Ectodermal cell (in vitro differentiated cells): ENCODE data around the gene TBX18.

Source experiments
- H3K27ac ChIP-seq: 2 replicates; pipeline ENCODE4 v1.7.0; 2013; ENCODE audit warnings: mild to moderate bottlenecking, low read depth, low read length; ENCODE audit not compliant: insufficient read depth, poor library complexity, severe bottlenecking
- H3K27me3 ChIP-seq: 2 replicates; pipeline ENCODE4 v1.7.0; 2013; ENCODE audit warnings: mild to moderate bottlenecking, low read length; ENCODE audit not compliant: insufficient read depth, control insufficient read depth, poor library complexity, severe bottlenecking
- H3K36me3 ChIP-seq: one replicate; pipeline ENCODE4 v1.7.0; 2013; ENCODE audit warnings: low read length; ENCODE audit not compliant: control insufficient read depth, insufficient read depth
- H3K4me1 ChIP-seq: one replicate; pipeline ENCODE4 v1.7.0; 2013; ENCODE audit warnings: low read length; ENCODE audit not compliant: control insufficient read depth, insufficient read depth
- H3K4me3 ChIP-seq: 2 replicates; pipeline ENCODE4 v1.7.0; 2013; ENCODE audit warnings: low read depth, low read length, control low read depth; ENCODE audit not compliant: insufficient read depth
- H3K9me3 ChIP-seq: 2 replicates; pipeline ENCODE4 v1.7.0; 2013; ENCODE audit warnings: mild to moderate bottlenecking, low read length, moderate library complexity; ENCODE audit not compliant: control insufficient read depth
- WGBS, 2 experiments: methylation state at CpG; one replicate each; pipeline ENCODE4 v1.1.7; 2013; ENCODE audit warnings: missing lambda C conversion rate in 2 of 2; 5-methylcytosine and 5-hydroxymethylcytosine counted together

Gene TBX18

GRCh38 chr6:84791233-84791632, 26.8 kb upstream of the TBX18 start:
- Histone ChIP-seq H3K9me3 (no peaks in the 10 kb centered on the region), H3K36me3 (no peaks in the 10 kb centered on the region), H3K4me3 (no peak overlapping the region), H3K27me3 (no peaks in the 10 kb centered on the region), H3K4me1 (no peaks in the 10 kb centered on the region), H3K27ac (no peak overlapping the region)
- 80 to 97% methylated on average over 1 to 2 of the region's 2 CpGs for WGBS, 2 experiments

DNA sequence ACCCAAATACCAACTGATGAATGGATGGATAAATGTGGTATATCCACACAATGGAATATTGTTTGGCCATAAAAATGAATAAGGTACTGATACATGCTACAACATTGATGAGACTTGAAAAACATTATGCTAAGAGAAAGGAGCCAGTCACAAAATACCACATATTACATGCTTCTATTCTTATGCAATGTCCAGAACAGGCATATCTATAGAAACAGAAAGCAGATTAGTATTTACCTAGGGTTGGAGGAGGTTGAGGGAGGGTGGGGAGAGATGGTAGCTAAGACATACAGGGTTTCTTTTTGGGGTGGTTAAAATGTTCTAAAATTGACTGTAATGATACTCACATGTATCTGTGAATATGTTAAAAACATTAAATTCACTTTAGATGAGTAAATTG, 24.8 kb upstream of the TBX18 start:
- H3K4me1 ChIP-seq: no peaks in the 10 kb centered on the region
- no peak overlapping the region for H3K27ac ChIP-seq
- H3K4me3 ChIP-seq: no peak overlapping the region
- H3K9me3 ChIP-seq: no peaks in the 10 kb centered on the region
- no peaks in the 10 kb centered on the region for H3K27me3 ChIP-seq
- H3K36me3 ChIP-seq: no peaks in the 10 kb centered on the region

DNA sequence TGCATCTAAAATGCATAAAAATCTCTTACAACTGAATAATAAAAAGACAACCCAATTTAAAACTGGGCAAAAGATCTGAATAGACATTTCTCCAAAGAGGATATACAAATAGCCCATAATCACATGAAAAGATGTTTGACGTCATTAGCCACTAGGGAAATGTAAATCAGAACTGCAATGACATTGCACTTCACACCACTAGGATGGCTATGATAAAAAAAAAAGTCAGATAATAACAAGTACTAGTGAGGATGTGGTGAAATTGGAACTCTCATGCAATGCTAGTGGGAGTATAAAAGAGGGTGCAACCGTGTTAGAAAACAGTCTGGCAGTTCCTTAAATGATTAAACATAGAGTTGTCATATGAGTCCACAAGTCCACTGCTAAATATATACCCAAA, 24.3 kb upstream of the TBX18 start:
- Histone ChIP-seq H3K36me3 (no peaks in the 10 kb centered on the region), H3K4me1 (no peaks in the 10 kb centered on the region), H3K27ac (no peak overlapping the region), H3K9me3 (no peaks in the 10 kb centered on the region), H3K27me3 (no peaks in the 10 kb centered on the region), H3K4me3 (no peak overlapping the region)
- 97 to 100% methylated on average over 1 to 2 of the region's 2 CpGs for WGBS, 2 experiments

GRCh38 chr6:84785671-84786070, 21.3 kb upstream of the TBX18 start:
- Histone ChIP-seq H3K36me3 (no peaks in the 10 kb centered on the region), H3K27ac (no peak overlapping the region), H3K27me3 (no peaks in the 10 kb centered on the region), H3K4me3 (no peak overlapping the region), H3K4me1 (no peaks in the 10 kb centered on the region), H3K9me3 (no peaks in the 10 kb centered on the region)
- 25 to 33% methylated on average over 1 of the region's 1 CpG for WGBS, 2 experiments

DNA sequence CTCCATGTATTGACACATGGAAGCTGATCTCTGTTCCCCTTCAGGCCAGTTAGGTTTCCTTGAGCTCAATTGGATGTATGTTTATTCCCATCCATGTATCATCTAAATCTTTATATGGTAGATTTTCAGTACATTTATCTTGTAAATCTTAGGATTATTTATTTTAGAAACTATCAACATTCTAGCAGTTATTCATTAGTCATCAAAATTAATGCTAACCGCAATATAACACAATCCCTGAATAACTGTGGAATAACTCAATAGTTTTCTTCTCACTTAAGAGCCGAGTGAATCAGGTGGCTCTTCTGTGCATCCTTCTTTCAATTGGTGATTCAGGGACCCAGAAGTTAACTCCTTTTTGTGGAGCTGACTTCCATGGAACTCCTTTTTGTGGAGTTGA, 15.5 kb upstream of the TBX18 start:
- H3K27ac ChIP-seq: no peak overlapping the region
- no peak overlapping the region for H3K4me3 ChIP-seq
- 94 to 97% methylated on average over 2 of the region's 2 CpGs for WGBS, 2 experiments
- no peaks in the 10 kb centered on the region for H3K4me1 ChIP-seq
- H3K9me3 ChIP-seq: no peaks in the 10 kb centered on the region
- peaks cover 41% of the 10 kb centered on the region for H3K27me3 ChIP-seq
- H3K36me3 ChIP-seq: no peaks in the 10 kb centered on the region

- no peaks in the 10 kb centered on the region for H3K36me3 ChIP-seq
- H3K9me3 ChIP-seq: no peaks in the 10 kb centered on the region
- peaks cover 46% of the 10 kb centered on the region for H3K27me3 ChIP-seq
- WGBS, 2 experiments: 58 to 64% methylated on average over 1 of the region's 1 CpG
- H3K4me3 ChIP-seq: no peak overlapping the region
- no peak overlapping the region for H3K27ac ChIP-seq
- H3K4me1 ChIP-seq: no peaks in the 10 kb centered on the region
These were observed 15.0 kb upstream of the TBX18 start for GRCh38 chr6:84779380-84779779.

DNA sequence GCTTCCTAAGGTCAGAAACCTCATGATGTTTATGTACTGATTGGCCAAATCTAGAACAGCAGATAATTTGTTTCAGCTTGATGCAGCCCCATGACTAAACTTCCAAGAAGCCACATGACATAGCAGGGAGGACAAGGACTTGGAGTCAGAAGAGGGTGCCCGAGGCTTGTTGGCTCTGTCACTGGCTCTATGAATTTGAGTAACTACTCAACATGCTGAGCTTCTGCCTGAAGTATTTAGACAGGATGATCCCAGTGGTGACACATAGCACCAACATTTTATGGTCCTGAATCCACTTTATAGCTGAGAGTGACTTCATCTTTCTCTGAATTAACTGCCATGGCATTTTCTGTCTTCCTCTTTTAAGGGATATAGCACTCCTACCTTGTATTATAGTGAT, 13.5 kb upstream of the TBX18 start:
- Histone ChIP-seq H3K27ac (no peak overlapping the region), H3K4me1 (peaks cover 4% of the 10 kb centered on the region), H3K4me3 (no peak overlapping the region), H3K27me3 (peaks cover 61% of the 10 kb centered on the region), H3K9me3 (no peaks in the 10 kb centered on the region), H3K36me3 (no peaks in the 10 kb centered on the region)
- WGBS, 2 experiments: 83 to 88% methylated on average over 1 of the region's 1 CpG

GRCh38 chr6:84776392-84776791, 12.0 kb upstream of the TBX18 start:
- Histone ChIP-seq H3K36me3 (no peaks in the 10 kb centered on the region), H3K27me3 (peaks cover 76% of the 10 kb centered on the region), H3K4me3 (no peak overlapping the region), H3K27ac (no peak overlapping the region), H3K4me1 (peaks cover 8% of the 10 kb centered on the region), H3K9me3 (no peaks in the 10 kb centered on the region)
- 82 to 84% methylated on average over 2 to 3 of the region's 3 CpGs for WGBS, 2 experiments

DNA sequence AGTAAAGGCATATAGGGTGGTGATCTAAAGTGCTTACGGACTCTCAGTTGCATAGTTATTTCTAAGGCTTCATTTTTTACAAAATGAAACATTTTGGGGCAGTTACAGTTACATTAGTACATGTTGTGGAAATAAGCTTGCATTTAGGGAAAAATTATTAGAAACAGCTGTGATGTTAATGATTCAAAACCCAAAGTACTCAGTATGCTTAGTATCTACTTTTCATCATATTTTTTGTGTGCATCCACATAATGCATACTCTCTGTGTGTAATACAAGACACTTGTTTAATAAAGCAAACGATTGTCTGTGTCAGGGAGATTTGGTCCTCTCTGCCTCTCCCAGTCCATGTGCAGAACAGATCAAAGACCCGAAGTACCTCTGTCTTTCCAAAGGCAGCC, 11.4 kb upstream of the TBX18 start:
- Histone ChIP-seq H3K9me3 (no peaks in the 10 kb centered on the region), H3K4me1 (peaks cover 8% of the 10 kb centered on the region), H3K36me3 (no peaks in the 10 kb centered on the region), H3K4me3 (no peak overlapping the region), H3K27ac (no peak overlapping the region), H3K27me3 (peaks cover 83% of the 10 kb centered on the region)
- 84 to 86% methylated on average over 3 of the region's 3 CpGs for WGBS, 2 experiments

GRCh38 chr6:84774985-84775284, 10.5 kb upstream of the TBX18 start:
- Histone ChIP-seq H3K27me3 (peaks cover 91% of the 10 kb centered on the region), H3K4me3 (peak overlapping the region; percentile 35), H3K27ac (no peak overlapping the region), H3K9me3 (no peaks in the 10 kb centered on the region), H3K36me3 (no peaks in the 10 kb centered on the region), H3K4me1 (peaks cover 8% of the 10 kb centered on the region)
- WGBS, 2 experiments: 9 to 12% methylated on average over 14 of the region's 14 CpGs

DNA sequence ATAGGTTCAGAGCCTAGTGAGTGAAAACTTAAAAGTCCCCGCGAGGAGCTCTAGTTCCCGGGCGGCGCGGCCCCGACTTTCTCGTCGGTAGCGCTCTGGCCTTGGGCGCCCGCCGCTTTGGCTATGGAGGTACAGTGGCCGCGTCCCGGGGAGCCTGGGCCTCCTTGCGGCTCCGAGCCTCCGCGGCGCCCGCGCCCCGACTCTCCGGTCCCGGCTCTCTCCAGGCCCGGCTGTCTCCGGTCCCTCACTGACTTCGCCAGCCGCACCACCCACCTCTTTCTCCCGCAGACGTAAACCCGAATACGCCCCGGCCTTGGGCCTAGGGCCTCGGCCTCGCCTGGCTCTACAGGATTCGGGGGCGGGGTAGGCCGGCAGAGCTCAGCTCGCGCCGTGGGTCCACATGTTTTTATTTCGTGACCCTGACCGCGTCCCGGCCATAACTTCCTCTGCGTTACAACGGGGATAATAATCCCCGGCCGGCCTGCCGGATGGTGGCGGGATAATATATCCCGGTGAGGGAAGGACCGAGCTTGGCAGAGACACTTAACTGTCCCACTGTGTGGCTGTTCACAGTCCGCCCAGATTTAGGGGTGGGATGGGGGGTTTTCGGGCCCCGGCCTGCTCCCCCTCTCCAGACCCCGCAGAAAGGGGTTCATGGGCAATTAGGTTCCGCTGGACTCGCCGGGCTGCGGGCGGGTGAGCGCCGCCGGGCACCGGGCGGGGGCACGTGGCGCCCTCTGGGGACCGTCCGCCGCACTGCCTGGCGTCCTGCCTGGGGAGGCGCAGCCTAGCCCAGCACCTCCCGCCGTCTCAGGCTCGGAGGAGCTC, 10.0 kb upstream of the TBX18 start:
- no peaks in the 10 kb centered on the region for H3K36me3 ChIP-seq
- H3K9me3 ChIP-seq: no peaks in the 10 kb centered on the region
- peak overlapping the region; percentile 35 for H3K4me3 ChIP-seq
- peaks cover 8% of the 10 kb centered on the region for H3K4me1 ChIP-seq
- no peak overlapping the region for H3K27ac ChIP-seq
- 0 to 1% methylated on average over 79 of the region's 79 CpGs for WGBS, 2 experiments
- H3K27me3 ChIP-seq: peaks cover 96% of the 10 kb centered on the region
